Amniotic epithelial cell (primary cell): ENCODE measurements around the gene LUC7L2.
"Not testable (repeated sequence)": the region's sequence is repeated elsewhere in the genome, so short reads cannot be mapped to it uniquely, and the experiment has no call there.

Experiments used
- DNase-seq: peaks from one replicate; pipeline ENCODE4 v3.0.0-alpha.2; 2010; ENCODE audit warnings: low read depth

LUC7L2 gene

DNA sequence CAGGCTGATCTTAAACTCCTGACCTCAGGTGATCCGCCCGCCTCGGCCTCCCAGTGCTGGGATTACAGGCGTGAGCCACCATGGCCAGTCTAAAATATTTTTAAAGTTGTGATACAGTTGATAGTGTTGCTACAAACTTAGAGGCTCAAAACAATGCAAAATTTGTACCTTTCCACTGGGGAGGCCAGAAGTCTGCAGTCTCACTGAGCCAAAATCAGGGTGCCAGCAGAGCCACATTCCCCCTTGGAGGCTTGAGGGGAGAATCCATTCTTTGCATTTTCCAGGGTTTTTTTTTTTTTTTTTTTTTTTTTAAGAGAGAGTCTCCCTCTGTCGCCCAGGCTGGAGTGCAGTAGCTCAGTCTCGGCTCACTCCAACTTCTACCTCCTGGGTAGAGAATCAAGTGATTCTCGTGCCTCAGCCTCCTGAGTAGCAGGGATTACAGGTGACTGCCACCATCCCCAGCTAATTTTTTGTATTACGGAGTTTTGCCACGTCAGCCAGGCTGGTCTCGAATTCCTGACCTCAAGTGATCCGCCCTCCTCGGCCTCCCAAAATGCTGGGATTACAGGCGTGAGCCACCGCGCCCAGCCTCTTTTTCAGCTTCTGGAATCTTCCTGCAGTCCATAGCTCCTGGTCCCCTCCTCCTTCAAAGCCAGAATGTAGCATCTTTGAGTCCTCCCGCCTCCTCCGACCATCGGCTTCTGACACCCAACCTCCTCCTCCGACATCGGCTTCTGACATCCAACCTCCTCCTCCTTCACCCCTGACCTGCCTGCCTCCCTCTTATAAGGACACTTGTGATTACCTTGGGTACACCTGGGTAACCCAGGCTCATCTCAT lies 86.6 kb downstream of the LUC7L2 start:
- DNase-seq: no peak

GRCh38 chr7:139450851-139451250 lies 91.2 kb downstream of the LUC7L2 start:
- DNase-seq: no peak

GRCh38 chr7:139451638-139452037 lies 91.9 kb downstream of the LUC7L2 start:
- DNase-seq: peak; percentile 50

DNA sequence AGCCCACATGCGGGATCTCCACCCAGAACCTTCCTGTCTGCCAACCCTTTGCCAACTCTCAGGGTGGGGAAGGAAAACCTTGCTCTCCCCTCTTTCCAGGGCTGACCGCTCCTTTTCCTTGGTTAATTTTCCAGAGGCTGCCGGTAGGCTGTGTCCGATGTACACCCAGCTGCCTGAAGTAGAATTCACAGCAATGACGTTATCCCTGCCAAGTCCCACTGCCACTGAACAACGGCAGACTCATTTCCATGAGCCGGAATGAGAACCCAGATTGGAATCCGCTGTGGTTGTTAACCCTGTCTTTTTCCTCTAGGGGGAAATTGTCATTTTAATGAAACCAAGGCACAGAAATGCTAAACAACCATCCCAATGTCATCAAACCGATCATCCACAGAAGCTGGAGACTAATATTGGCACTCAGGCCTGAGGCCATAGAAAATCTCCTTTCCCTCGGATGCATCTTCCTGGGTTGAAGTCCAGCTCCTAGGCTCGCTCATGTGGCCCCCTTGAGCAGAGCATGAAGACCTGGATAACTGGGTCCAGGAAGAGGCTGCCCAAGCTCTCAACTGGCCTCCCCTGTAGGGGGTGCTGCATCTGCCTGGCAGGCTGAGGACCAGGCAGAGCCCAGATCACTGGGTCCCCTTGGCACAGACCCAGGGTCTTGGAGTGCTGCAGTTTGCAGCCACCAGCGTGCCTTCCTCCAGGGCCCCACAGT lies 93.4 kb downstream of the LUC7L2 start:
- DNase-seq: peak; percentile 27

DNA sequence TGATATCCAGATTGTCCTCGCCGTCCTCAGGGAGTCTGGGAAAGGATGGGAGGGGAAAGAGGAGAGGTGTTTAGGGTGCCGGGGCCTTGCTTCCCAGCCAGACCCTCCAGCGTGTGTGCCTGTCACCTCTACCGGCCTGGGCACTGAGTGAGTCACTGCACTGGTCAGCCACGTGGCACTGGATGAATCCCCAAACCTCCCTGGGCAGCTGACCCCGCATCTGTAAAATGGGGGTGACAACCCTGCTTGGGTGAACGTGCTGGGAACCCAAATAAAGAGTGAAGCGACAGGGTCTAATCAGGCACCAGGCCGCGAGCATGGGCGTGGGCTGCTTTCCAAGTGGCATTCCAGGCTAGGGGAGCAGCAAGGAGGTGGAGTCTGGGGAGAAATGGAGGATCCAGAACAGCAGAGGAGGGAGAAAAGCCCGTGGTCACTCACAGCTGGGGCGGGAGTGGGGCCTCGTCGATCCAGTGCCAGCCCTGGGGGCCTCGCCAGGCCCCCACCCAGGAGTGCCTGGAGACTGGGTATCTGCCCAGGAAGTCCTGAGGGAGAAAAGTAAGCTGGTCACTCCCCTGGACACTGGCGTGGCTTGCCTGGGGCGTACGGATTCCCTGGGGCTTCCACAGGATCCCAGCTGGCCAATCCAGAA lies 94.1 kb downstream of the LUC7L2 start:
- no peak for DNase-seq

DNA sequence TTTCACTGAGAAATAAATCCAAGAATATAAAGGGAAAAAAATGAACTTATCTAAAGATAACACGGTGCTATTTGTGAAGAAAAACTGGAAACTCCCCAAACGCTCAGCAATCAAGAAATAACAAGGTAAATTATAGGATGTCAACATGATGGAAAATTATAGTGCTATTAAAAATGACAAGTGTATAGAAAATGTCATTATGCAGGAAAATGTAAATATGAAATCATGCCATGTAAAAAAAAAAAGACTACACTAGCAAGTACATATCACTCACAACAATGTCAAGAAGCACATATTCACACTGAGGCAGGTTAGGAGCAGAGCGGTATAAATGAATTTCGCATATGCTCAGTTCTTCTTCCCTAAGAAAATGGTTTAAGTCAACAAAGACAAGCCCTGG lies 96.1 kb downstream of the LUC7L2 start:
- DNase-seq: no peak

- DNase-seq: no peak
Observed at GRCh38 chr7:139456511-139456910, 96.8 kb downstream of the LUC7L2 start.

GRCh38 chr7:139457153-139457946 lies 97.7 kb downstream of the LUC7L2 start:
- peak; percentile 43 for DNase-seq

- DNase-seq: not testable (repeated sequence)
Observed at GRCh38 chr7:139463421-139463820, 103.7 kb downstream of the LUC7L2 start.

DNA sequence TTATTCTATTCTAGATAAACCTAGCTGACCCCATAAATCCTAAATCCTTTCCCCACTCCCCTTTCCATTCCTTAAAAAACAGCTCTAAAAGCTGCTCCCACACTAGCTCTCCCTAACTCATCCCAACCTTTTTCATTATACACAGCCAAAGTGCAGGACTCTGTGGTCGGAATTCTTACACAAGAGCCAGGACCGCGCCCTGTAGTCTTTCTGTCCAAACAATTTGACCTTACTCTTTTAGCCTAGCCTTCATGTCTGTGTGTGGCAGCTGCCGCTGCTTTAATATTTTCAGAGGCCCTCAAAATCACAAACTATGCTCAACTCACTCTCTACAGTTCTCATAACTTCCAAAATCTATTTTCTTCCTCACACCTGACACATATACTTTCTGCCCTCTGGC lies 104.8 kb downstream of the LUC7L2 start:
- DNase-seq: not testable (repeated sequence)

- DNase-seq: not testable (repeated sequence)
Observed at GRCh38 chr7:139465072-139465471, 105.4 kb downstream of the LUC7L2 start.

- DNase-seq: not testable (repeated sequence)
Observed at GRCh38 chr7:139467729-139468128, 108.0 kb downstream of the LUC7L2 start.

DNA sequence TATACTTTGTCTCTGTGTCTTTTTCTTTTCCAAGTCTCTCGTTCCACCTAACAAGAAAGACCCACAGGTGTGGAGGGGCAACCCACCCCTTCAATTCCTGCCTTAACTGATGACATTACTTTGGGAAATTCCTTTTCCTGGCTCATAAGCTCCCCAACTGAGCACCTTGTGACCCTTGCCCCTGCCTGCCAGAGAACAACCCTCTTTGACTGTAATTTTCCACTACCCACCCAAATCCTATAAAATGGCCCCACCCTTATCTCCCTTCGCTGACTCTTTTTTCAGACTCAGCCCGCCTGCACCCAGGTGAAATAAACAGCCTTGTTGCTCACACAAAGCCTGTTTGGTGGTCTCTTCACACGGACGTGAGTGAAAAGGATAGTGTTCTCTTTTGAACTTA lies 108.6 kb downstream of the LUC7L2 start:
- not testable (repeated sequence) for DNase-seq

DNA sequence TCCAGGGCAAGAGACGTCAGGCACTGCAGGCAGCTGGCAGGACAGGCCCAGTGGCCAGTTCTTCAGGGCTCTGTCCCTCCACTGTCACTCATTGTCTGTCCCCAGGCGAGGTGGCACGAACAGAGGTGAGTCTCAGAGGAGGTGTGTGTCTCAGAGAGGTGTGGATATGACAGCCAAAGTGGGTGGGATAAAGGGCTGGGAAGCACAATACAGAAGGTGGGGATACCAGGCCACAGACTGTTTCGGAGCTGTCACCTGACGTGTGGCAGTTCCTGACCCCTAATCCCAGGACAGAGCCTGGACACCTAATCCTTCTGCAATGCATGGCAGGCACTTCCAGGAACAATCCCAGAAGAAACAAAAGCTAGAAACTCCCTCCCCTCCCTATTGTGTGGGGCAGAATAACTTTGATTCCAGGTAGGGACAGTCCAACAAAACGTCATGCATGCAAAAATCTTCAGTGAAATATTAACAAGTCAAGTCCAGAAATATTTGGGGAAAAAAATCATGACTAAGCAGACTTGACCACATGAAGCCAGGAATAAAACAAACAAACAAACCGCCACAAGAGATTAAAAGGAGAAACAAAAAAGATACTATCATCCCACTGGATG lies 112.2 kb downstream of the LUC7L2 start:
- peak; percentile 68 for DNase-seq
